GM15510 (cell line): Measurements from ENCODE around the gene RNF180.

Source experiments
- POLR2A ChIP-seq: IDR thresholded peaks from 3 replicates; pipeline ENCODE4 v1.6.1; 2011; ENCODE audit warnings: borderline replicate concordance; ENCODE audit not compliant: insufficient read length; ENCODE audit errors: extremely low read depth

The RNF180 gene

DNA sequence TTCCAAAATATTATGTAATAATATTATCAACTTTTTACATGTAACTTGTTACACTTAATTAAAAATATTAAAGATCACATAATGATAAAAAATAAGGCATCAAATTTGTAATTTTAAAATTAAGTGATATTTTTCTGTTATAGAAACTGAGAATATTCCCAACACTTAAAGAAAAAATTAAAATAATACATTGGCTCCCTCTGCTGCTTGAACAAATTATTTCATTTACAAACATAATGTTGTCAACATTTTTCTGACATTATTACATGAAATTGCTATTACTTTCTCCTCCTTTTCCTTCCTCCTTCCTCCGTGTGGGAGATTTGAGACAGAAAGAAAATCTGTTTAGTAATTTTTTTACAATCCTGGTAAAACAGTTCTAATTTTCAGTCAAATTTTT is 42.3 kb downstream of the RNF180 start:
- TF ChIP-seq POLR2A: no peak

- TF ChIP-seq POLR2A: no peak
These were observed 43.7 kb downstream of the RNF180 start for GRCh38 chr5:64209353-64209752.

DNA sequence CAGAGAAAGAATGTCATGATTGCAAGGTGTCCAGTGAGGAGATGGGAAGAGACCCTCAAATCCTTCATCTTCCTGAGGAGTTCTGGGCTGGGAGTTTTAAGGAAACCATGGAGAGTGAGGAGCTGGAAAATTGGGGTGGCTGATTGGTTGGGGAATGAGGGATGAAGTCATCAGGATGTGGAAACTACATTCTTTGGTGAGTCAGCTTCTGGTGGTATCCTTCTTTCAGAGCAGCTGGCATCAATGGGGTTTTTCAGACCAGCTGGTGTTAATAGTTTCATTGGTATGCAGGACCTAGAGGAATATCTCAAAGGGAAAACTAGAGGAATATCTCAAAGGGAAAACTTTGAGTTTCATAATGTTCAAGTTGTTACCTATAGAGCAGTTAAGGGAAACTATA is 45.2 kb downstream of the RNF180 start:
- no peak for TF ChIP-seq POLR2A

DNA sequence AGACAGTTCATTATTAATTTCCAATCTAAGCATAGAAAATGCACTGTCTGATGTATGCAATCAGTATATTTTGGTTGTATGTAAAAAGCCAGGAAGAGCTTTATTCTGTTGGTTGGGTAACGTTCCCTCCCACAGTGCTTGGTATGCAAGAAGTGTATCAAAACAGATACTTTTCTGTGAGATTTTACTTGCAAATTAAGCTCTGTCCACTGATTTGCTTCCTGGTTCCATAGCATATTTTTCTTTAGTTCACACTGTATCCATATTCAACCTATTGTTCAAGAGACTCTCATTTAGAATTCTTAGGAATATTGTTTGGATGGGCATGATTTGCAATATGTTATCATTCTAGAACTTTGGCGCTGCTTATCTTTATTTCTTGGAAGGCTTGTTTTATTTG is 47.4 kb downstream of the RNF180 start:
- TF ChIP-seq POLR2A: no peak

GRCh38 chr5:64213531-64213930 is 47.9 kb downstream of the RNF180 start:
- TF ChIP-seq POLR2A: no peak

DNA sequence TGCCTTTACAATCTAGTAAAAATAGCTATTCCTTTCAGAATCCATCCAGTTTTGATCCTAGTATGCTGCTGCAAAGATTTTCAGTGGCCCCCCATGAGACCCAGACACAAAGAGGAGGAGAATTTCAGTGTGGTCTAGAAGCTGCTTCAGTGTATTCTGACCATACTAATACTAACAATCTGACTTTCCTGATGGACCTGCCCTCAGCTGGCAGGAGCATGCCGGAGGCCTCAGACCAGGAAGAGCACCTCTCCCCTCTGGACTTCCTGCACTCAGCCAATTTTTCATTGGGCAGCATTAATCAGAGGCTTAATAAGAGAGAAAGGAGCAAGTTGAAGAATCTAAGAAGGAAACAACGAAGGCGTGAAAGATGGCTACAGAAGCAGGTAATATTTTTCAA is 48.5 kb downstream of the RNF180 start:
- TF ChIP-seq POLR2A: no peak

GRCh38 chr5:64221911-64222310 is 56.3 kb downstream of the RNF180 start:
- TF ChIP-seq POLR2A: no peak

GRCh38 chr5:64229163-64229774 is 63.6 kb downstream of the RNF180 start:
- no peak for TF ChIP-seq POLR2A

DNA sequence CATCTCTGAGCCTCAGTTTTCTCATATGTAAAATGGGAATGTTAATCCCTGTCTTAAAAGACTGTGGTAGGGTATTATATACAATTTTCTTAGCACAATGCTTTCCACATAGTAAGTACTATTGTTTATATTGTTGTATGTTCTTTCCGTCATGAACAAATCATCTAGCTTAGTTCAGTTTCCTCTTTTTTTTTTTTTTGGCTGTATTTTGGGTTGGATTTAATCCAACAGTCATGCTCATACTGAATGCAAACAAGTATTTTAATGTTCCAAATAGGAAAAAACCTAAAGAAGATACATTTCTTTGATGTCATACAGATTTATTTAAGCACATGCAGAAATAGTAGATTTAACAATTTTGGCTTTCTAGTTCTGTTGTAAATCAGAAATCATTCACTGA is 95.1 kb downstream of the RNF180 start:
- TF ChIP-seq POLR2A: no peak

GRCh38 chr5:64269164-64269563 is 103.5 kb downstream of the RNF180 start:
- TF ChIP-seq POLR2A: no peak

DNA sequence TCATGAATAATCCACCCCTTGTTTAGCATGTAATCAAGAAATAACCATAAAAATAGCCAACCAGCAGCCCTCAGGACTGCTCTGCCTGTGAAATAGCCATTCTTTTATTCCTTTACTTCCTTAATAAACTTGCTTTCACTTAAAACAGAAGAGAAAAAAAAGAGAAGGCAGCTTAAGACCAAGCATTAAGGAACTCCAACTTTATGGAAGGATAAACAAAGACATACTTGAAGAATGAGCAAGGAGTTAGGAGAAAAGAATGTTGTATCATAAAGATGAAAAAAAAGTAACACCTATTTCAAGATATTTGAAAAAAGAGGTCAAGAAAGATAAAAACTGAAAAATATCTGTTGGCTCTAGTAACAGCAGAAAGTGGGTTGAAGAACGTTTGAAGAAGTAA is 107.6 kb downstream of the RNF180 start:
- TF ChIP-seq POLR2A: no peak

DNA sequence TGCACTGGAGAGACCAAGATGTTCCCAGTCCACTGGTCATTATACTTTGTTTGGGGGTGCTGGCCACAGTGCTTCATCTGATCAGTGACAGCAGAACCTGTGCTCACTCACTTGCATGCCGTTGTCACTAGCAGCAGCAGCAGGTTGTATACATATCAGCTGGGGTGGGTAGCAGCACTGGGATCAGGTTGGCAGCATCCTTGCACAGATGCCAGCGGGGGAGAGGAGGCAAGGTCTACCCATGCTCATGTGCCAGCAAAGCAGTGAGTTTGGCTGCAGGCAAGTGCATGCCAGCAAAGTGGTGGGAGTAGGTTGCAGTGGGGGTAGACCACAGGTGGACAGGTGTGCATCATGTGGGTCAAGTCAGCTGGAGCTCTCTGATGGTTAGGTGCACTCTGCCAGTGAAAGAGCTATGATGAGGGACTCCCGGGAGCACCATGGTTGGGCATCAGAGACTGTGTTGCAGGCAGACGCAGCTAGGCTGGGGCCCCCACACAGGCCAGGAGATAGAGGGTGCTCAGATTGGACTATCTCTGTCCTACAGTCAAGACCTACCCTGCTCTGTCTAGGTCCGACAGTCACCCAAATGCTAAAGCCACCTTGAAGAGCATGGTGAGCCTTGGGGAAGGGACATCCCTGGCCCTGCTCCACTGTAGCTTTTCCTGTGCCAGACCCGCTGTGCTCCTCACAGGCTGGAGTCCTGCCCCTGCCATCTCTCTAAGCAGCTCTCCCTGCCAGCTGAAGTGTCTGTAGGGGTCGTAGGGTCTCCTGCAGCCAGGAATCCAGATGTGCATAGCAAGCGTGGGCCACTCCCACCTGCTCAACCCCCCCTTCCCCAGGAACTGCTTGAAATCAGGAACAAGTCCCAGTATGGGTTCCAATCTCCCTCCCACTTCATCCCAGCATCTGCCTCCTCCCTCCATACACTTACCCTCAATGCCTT is 119.8 kb downstream of the RNF180 start:
- no peak for TF ChIP-seq POLR2A

DNA sequence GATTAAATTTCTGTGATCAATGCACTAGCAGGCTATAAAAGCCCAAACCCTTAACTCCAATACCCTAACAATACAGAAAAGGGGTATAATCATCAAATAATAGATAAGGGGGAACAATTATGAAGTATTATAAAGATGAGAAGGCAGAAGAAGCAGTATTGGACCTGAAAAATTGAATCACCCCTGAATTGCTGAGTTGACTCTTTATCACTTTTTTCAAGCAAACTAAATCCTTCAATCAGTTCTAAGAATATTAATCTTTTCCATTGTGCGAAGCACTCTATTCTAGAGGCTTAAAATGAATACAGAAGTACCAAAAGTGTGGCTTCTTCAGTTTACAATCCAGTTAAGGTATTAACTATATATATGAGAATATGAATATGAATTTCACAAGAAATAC is 120.7 kb downstream of the RNF180 start:
- TF ChIP-seq POLR2A: no peak

- TF ChIP-seq POLR2A: no peak
These were observed 127.1 kb downstream of the RNF180 start for GRCh38 chr5:64292611-64293215.

- TF ChIP-seq POLR2A: no peak
These were observed 129.5 kb downstream of the RNF180 start for GRCh38 chr5:64295101-64295500.
